GM12875 (cell line): ENCODE results near the gene LIN37.

Experiments
- H3K4me3 ChIP-seq: one replicate; pipeline ENCODE4 v1.5.1; 2011; ENCODE audit warnings: low read depth, low read length, control low read depth
- CTCF ChIP-seq: IDR thresholded peaks from 2 replicates; pipeline ENCODE4 v1.5.1; 2011; ENCODE audit warnings: low read depth, mild to moderate bottlenecking, control low read depth, inconsistent platforms, low read length, moderate library complexity, borderline replicate concordance; ENCODE audit not compliant: insufficient read depth

The LIN37 gene

GRCh38 chr19:35748106-35749020 is at the start of gene LIN37:
LIN37 (plus strand) TSS chr19:35748576; CDS start chr19:35748725, 149 bp downstream.
- peak within 1 kb of the TSS; percentile 96 for H3K4me3 ChIP-seq
- TF ChIP-seq CTCF = no peak

DNA sequence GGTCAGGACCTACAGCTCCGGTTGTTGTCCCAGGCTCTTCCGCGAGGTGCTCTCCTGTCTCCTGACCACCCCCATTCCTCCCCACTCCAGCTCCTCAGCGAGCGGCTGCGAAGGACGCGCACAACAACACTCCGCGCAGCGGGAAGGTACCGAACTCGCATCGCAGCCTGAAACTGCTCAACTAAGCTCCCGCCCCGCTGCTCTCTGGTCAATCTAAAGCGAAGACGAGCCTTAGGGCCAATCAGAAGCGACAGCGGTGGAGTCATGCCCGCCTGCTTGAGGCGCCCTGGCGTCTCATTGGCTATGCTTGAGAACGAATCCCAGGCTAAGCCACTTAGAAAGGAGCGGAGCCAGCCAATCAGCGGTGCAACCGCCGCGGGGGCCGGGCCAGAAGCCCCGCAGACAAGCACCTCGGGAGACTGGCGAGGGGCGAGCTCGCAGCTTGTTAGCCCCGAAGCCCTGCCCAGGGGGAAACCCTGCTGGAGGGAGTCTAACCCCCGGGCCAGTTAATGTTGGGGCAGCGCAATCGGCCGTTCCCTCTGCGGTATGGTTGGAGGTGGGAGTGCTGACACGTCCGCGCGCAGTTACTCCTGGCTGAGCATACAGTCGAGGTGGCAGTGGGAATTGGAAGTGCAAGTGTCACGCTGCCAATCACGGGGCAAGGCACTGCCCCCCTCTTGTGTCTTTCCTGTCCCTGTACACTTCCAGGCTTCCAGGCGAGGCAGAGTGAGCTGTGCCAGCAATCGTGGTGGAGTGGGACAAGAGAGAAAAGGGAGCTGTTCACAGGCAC is 46.0 kb upstream of the LIN37 start:
- TF ChIP-seq CTCF = no peak
- peak overlapping the region; percentile 67 for H3K4me3 ChIP-seq

GRCh38 chr19:35703343-35703742 is 45.0 kb upstream of the LIN37 start:
- no peak for TF ChIP-seq CTCF
- H3K4me3 ChIP-seq = no peak overlapping the region

DNA sequence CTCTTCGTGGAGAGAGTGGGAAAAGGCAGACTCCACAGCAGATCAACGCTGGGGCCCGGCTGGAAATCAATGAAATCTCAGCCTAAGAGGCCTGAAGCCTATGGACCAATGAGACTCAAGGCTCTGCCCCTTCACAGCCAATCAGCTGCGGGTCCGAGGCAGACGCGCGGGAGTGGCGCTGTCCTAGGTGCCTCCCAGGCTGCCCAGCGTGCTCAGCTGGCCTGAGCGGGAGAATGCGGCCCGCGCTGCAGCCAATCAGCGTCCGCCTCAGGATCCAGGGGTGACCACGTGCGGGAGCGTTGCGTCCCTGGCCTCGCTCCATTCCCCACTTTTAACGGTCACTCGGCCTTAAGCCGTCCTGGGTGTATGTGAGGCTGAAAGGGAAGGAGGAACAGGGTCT is 44.2 kb upstream of the LIN37 start, which contains the start of gene ZBTB32:
Gene ZBTB32 (plus strand): TSS at position 341 of the 400 bp plus-strand sequence. CDS start 10,069 bp downstream, outside the sequence.
- no peak for TF ChIP-seq CTCF
- no peak within 1 kb of the TSS for H3K4me3 ChIP-seq

DNA sequence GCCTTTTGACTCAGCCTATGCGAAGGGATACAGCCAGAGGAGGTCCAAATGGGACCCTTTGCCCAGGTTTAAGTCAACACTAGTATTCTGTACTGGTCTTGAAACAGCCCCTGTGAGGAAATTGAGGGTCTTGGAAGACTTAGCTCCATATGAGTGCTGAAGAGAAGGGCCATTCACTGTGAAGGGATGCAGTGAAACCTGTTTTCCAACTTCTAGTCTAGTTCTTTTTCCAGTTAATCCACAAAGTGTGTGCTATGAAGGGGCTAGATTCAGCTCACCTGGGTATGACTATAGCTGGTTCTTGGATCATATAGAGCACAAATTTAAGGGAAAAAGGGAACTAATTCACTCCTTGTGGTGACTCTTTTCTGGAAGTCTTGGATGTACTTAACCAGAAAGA is 40.0 kb upstream of the LIN37 start:
- no peak for TF ChIP-seq CTCF
- no peak overlapping the region for H3K4me3 ChIP-seq

- no peak for TF ChIP-seq CTCF
- H3K4me3 ChIP-seq = peak overlapping the region; percentile 28
Measured at GRCh38 chr19:35710784-35711723, 37.3 kb upstream of the LIN37 start.
